Frontal cortex (tissue), 4 donors: ENCODE data around the gene NT5DC1. TPM values are rescaled to one million over a fixed set of nuclear protein-coding genes. Genes with fewer than 3 reads are reported as not detected.

Experiments used
- DNase-seq, 2 donors: peaks; one replicate each; pipeline ENCODE4 v3.0.0; 2012; ENCODE audit warnings: low spot score in 2 of 2
- FAIRE-seq: peaks from 2 replicates; lab custom pipeline; 2012; peaks lifted over from hg19 to GRCh38; lab: Jason Lieb, UNC
- total RNA-seq: library from RNA; depleted of rRNA; stranded (reverse); fragments of >200 nt; gene quantifications from one replicate; pipeline ENCODE4 v1.2.3, GENCODE V29; 2014
- donor health status: control.
- donor health status: control.
- donor health status: control.

The NT5DC1 gene
- total RNA-seq: 4.5 TPM

GRCh38 chr6:116100419-116101301 lies at the start of gene NT5DC1:
TSS of gene NT5DC1 (plus strand) at chr6:116100853. CDS start at chr6:116100931, 78 bp downstream.
- FAIRE-seq: no peak
- peak; percentile 85 to 86 for DNase-seq

GRCh38 chr6:116051244-116051643 lies 49.4 kb upstream of the NT5DC1 start:
- FAIRE-seq (peak; percentile 10), DNase-seq (no peak)

DNA sequence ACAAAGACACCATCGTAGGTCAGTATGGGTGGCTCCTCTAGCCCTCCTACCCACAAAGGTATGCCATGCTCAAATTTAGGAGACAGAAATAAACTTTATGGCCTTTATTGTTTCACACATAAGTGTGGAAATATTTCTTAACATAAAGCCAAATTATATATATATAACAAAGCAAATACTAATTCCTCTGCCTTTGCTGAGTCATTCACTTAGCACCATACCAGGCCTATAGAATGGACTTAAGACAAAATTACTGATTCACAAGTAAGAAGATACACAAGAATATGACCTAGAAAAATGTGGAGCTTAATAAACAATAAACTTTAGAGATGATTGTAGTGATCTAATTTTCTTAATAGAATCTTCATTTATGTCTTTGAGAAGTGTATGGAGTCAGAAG lies 45.1 kb upstream of the NT5DC1 start:
- FAIRE-seq: no peak

DNA sequence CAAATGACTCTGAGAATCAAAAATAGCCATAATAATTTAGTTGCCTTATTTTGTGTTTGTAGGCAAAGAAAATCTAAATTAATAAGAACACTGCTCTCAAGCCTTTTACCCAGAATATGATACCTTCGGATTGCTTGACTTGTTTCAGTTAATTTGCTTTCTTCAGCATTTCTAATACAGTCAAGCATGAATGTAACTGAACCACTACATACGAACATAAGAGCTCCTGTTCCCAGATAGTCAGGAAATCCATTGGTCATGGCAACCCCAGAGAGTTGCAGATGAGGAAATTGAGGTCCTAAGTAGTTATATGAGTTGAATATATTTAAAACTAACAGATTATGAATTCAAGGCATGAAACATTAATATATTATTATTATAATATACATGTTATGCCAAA lies 42.9 kb upstream of the NT5DC1 start:
- no peak for DNase-seq
- FAIRE-seq: no peak

More for the DNA sequence above, 45.1 kb upstream of the NT5DC1 start:
- no peak for DNase-seq

- no peak for FAIRE-seq
These were observed 40.7 kb upstream of the NT5DC1 start for GRCh38 chr6:116059713-116060571.

GRCh38 chr6:116060572-116061283 lies 39.9 kb upstream of the NT5DC1 start, which contains the start of gene FRK:
TSS of gene FRK (minus strand) at chr6:116060891. CDS start at chr6:116060311, 580 bp downstream.
- FAIRE-seq (no peak), DNase-seq (no peak)

More at GRCh38 chr6:116059713-116060571, 40.7 kb upstream of the NT5DC1 start:
- DNase-seq: no peak

DNA sequence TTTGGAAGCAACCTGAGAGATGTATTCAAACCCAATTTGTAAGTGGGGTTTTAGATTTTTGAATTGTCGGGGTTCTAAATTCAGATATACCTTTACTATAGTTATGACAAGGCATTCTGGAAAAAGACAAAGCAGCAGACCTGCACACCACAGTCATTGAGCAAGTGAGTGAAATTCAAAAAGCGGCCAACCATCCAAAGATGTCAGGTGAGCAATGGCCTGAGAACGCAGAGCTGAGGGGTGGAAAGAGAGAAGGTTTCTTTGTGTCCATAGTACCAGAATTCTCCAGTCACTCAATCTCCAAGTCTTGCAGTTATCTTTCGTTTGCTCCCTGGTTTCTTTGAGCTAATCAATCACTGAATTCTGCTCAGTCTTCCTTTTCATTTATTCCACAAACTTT lies 38.2 kb upstream of the NT5DC1 start:
- no peak for DNase-seq
- FAIRE-seq: no peak

DNA sequence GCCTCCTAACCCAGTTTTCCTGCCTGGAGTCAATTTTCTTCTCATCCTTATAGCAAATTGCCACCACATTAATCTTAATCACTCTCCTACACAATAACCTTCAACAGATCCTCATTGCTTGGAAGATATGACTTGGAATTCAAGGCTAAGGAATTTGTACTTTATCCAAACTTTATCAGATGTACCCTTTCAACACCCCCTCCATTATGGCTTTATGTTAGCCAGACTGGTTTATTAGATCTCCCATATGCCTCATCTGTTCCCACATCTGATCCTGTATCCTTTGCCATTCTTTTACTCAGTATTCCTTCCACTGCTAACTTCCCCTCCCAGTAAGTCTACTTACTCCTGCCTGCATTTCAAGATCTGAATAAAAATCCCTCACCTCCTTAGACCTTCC lies 36.0 kb upstream of the NT5DC1 start:
- DNase-seq (no peak), FAIRE-seq (no peak)

DNA sequence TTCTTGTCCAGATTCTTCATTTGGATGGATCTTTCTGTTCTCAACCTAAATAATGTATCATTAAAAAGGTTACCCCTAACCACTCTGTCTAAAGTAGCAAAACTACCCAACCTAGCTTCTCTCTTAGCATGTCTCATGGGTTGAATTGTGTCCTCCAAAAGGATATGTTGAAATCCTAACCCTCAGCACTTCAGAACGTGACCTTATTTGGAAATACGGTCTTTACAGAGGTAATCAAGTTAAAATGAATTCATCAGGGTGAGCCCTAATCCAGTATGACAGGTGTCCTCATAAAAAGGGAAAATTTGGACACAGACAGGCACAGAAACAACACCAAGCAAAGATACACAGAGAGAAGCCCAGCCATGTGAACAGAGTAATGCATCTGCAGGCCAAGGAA lies 33.9 kb upstream of the NT5DC1 start:
- no peak for FAIRE-seq
- no peak for DNase-seq

GRCh38 chr6:116070101-116070500 lies 30.6 kb upstream of the NT5DC1 start:
- DNase-seq: no peak
- no peak for FAIRE-seq

- FAIRE-seq: no peak
These were observed 29.9 kb upstream of the NT5DC1 start for GRCh38 chr6:116070616-116071389.

GRCh38 chr6:116072368-116072767 lies 28.3 kb upstream of the NT5DC1 start:
- FAIRE-seq: no peak
- DNase-seq: no peak

More at GRCh38 chr6:116070616-116071389, 29.9 kb upstream of the NT5DC1 start:
- DNase-seq: no peak

DNA sequence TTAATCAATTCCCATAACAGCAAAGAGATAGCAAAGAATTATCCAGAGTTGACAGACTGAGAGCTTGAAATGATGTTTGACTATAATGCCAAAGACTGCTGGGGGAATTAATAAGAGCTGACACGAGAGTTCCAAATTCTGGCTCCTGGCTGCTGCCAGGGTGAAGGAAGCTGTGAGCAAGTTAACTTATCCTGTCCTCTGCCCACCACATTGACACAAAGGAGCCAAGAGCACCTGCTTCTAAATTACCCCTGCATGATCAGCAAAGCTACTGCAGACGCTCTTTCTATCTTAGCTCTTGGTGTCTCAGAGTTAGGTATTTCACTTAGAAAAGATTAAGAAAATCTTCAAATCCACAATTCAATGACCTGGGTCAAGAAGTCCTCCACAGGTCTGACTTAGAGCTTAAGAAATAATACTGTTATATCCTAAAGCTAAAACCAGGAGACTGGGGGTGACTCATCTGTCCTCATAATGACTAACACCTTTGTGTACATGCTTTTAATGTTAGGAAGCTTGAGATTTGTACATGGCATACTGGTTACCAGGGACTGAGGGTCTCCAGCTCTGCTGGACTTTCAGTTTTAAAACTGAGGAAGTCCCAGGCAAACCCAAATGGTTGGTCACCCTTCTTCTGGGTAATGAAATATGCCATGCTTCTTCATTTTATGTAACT lies 26.8 kb upstream of the NT5DC1 start:
- no peak for FAIRE-seq
- no peak for DNase-seq

- DNase-seq (no peak), FAIRE-seq (no peak)
These were observed 25.8 kb upstream of the NT5DC1 start for GRCh38 chr6:116074732-116075390.

GRCh38 chr6:116078522-116078921 lies 22.1 kb upstream of the NT5DC1 start:
- DNase-seq (no peak), FAIRE-seq (no peak)

DNA sequence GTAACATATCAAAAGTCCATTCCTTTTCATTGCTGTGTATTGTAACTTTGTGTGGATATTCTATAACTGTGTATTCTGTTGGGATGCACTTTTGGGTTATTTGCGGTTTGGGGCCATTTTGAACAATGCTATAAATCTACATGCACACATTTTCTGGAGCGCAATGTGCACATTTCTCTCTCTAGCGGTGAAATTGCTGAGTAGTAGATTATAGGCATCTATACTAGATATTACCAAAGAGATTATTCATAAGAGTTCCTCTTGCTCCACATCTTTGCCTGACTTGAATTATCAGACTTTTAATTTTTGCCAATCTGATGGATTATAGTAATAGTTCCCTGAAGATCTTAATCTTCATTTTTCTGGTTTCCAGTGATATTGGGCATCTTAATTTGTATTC lies 21.7 kb upstream of the NT5DC1 start:
- DNase-seq: no peak
- FAIRE-seq: no peak

DNA sequence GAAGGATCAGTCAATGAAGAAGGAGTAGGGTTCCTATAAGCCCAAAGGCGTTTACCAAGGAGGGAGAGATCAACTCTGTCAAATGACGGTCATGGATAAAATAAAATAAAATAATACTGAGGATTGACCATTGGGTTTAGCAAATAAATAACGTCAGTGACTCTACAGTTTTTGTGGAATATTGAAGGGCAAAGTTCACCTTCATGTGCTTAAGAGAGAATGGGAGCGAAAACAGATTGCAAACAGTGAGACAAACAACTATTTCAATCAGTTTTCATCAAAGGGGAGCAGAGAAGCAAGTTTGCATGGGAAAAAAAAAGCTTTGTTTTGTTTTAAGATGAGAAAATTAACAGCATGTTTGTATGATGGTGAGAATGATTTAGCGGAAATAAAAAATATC lies 17.6 kb upstream of the NT5DC1 start:
- DNase-seq: no peak
- FAIRE-seq: no peak

DNA sequence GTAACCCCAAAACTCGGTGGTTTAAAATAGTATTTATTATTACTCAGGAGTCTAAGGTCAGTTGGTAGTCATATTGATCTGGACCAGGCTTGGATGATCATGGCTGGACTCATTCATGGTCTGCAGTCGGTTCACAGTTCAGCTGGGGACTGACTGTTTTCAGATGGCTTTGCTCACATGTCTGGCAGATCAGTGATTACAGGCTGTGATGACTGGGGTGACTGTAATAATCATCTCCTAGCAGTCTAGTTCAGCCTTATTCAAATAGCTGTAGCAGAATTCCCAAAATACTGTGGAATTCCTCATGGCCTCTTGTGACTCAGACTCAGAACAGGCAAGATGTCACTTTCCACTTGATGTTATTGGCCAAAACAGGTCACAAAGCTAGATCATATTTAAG lies 16.4 kb upstream of the NT5DC1 start:
- DNase-seq: no peak
- no peak for FAIRE-seq
